HG03457 (cell line): Measurements from ENCODE around the gene KLF11.
"Not testable (repeated sequence)": the region's sequence is repeated elsewhere in the genome, so short reads cannot be mapped to it uniquely, and the experiment has no call there.

Experiments used
- ATAC-seq: cut with Tn5 transposase; IDR thresholded peaks from one replicate; pipeline ENCODE4 v1.9.1; 2021; ENCODE audit warnings: moderate number of reproducible peaks; ENCODE audit not compliant: unreplicated experiment

KLF11 gene

DNA sequence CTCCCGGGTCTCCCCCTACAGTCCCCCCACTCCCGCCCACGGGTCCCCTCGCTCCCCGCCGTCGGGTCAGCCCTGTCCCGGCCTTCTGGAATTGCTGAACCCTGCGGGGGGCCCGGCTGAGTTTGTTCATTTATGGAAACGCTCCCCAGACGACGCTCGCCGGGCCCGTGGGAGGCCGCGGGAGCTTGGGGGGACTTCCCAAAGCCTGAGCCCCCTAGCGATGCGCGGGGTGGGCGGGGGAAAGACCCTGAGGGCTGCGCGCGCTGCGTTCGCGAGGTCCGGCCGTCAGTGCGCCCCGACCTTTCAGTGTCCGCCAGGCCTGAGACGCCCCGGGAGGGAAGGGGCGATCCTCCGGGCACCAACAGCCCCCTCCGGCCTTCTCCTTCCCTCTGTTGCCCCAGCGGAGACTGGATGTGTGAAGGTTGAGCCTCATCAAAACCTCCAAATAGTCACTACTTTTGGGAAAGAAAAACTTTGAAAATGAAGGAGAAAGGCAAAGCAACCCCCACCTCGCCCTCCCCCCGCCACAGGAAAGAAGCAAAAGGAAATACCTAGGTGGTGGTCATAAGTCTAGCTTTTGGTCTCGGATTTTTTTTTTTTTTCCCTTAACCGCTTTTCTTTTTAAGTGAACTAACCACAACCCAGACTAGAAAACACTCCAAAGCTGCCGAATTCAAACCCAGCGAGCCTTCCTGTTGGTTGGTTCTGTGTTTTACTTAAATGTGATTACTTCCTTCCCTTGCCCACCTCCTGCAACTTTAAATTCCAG lies 37.4 kb downstream of the KLF11 start:
- ATAC-seq: no peak

DNA sequence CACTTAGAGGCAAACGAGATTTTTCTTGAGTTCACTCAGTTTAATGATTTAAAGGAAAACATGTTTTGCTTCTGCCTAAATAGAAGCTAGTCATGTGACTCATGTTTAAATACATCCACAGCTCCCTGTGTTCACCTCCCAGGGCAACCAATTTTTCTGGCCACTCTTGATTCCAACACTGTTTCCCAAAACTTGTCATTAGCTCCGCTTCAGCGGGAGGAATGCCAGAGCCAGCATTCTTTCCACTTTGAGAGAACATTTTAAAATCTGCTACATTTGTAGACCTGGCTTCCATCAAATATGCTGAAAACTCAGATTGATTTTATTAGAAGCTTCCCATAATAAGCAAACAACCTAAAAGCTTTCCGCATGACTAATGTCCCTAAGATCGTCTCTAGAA lies 39.7 kb downstream of the KLF11 start:
- ATAC-seq: no peak

DNA sequence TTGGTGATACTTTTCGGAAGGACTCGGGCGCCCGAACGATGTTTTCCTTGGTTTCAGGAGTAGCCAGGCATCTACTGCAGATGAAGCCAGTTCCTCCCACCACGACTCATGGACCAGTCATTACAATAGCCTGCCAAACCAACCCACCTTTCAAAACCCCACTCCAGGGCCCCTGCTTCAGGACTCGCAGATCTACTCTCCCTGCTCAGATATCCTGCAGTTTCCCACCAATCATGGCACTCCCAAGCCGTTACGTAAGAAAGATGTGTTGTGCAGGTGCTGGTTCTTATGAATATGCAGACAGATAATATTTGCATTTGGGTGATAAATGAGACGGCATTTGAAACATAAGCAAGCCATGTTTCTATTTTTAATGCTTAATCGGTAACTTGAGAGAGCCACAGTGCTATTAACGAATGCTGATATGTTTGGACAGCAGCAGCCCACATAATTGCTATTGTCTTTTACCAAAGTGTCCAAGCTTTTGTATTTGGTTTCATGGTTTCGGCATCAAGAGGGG lies 40.4 kb downstream of the KLF11 start:
- no peak for ATAC-seq

DNA sequence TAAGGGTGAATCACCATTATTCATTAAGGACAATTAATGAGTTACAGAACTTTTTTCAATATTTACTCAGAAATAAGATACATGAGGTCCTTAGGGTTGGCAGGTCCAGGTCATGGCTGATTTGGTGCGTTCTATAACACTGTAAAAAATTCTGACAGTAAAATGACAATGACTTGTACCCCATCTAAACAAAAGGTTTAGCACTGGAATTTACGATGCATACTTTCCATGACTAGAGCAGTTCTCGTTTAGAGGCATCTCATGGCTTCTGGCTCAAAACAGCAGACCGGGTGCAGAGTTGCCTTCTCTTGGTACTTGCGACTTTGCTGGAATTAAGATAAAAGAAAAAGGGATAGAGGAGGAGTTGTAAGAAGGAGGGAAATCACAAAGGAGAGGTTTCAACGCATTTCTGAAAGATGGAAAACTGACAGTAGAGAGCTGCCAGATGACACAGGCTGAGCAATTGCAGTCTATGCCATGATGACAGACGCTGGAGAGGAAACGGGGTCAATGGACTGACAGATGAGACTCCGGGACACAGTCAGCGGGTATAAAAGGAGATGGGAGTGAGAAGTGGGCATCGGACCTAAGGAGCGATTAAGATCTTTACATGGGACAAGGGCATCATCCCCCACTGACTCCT lies 41.0 kb downstream of the KLF11 start:
- ATAC-seq: no peak

DNA sequence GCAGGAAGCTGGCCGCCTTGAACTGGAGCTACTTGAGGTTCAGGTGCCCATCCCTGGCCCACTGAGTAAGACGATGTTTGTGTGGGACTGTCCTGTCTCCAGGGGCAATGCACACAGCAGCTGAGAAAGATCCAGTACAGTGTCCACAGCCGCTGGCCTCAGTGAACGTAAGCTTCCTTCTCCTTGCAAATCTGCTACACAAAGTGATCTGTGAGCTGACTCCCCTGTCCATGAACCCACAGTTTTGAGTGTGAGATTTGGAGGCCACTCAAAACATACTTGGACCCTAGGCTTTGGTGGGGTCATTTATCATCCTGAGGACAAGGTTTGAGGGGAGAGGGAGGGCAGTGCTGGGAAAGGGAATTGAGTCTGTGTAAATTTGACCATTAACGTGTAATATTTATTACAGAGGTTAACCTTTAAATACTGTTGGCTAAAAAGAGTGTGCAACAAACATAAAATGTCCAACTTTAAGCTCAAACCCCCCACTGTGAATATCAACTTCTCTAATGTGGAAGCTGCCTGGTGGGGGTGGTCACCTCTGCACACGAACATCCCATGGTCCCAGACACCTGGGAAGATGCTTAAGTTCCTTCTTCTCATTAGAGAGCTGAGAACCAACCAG lies 41.8 kb downstream of the KLF11 start:
- no peak for ATAC-seq

DNA sequence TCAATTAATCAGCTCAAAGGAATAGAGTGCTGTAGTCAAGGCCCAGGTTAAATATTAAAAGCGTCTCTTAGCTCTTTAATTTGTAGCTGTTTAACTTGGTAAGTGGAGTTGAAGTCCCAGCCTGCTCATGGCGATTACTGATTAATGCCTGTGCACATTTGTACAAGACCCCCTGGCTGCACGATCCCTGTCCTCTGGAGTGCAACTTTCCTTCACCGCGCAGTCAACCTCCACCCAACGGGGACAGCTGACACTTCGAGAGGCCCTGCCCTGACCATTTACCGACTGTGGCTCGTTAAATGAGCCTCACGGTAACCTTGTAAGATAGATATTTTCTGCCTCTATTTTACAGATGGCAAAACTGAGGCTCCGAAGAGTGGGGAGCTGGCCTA lies 42.3 kb downstream of the KLF11 start:
- no peak for ATAC-seq

DNA sequence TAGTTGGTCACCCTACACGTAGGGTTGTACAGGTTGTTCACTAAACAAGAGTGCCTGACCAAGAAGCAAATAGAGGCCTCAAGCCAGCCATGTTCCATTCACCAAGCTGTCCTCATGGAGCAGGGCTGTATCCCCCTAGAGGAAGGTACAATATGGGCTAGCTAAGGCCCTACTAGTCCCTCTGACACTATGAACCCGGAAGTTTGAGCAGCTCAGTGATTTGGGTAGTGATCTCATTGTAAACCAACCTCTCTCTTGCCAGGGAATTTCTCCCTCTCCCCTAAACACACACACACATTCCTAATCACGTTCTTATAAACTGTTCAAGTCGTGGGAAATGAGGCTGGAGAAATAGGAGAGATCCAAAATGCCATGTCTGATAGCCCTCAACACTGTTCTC lies 43.6 kb downstream of the KLF11 start:
- ATAC-seq: no peak

DNA sequence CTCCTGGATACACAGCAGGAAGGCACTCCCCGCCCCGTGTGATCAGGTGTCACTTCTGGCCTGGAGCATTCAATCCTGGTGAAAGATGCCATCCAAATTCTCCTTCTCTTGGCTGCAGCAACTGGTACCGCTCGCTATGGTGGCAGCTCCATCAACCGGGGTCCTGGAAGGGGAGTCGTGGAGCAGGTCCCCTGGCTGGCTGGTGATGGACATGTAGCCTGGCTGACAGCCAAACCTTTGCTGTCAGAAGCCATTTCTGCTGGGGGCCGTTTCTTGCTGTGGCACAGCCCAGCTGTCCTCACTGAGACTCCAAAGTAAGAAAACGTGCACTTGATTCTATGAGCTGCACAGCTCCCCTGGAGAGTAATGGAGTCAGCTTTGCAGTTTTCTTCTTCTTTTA lies 44.0 kb downstream of the KLF11 start:
- no peak for ATAC-seq

DNA sequence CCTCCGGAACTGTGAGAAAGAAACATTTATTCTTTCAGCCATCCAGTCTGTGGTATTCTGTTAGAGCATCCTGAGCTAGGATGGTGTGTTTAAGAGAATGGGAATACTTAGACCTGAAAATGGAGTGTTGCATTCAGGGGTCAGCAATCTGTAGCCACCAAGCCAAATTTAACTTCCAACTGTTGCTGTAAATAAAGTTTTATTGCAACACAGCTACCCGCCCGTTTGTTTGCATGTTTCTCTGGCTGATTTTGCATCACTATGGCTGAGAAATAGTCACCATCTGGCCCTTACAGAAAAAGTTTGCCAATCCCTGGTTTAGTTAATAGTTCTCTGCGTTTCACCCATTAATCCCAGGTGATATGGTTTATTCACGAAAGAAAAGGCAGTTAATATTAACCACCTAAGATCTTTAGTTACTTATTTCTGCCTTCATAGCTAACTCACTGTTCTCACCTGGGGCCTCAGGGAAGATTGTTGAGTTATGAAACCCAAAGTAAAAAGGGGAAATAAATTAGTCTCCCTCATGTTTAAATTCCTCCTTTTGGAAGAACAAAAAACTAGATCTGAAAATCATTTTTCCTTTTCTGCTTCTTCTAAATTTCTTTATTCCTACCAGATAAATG lies 46.3 kb downstream of the KLF11 start:
- peak; percentile 48 for ATAC-seq

DNA sequence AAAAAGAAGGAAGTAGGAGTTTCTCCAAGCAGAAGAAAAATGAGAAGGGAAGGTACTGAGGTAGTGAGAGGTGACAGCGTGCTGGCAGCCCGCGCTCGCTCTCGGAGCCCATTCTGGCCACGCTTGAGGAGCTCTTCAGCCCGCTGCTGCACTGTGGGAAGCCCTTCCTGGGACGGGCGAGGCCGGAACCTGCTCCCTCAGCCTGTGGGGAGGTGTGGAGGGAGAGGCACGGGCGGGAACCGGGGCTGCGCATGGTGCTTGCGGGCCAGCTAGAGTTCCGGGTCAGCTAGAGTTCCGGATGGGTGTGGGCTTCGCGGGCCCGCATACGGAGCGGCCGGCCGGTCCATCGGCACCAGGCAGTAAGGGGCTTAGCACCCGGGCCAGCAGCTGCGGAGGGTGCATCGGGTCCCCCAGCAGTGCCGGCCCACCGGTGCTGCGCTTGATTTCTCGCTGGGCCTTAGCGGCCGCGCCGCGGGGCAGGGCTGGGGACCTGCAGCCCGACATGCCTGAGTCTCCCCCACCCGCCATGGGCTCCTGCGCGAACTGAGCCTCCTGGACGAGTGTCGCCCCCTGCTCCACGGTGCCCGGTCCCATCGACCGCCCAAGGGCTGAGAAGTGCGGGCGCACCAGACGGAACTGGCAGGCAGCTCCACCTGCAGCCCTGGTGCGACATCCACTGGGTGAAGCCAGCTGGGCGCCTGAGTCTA lies 48.0 kb downstream of the KLF11 start:
- ATAC-seq: no peak

DNA sequence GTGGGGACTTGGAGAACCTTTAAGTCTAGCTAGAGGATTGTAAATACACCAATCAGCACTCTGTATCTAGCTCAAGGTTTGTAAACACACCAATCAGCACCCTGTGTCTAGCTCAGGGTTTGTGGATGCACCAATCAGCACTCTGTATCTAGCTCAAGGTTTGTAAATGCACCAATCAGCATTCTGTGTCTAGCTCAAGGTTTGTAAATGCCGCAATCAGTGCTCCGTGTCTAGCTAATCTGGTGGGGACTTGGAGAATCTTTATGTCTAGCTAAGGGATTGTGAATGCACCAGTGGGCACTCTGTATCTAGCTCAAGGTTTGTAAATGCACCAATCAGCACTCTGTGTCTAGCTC lies 48.5 kb downstream of the KLF11 start:
- ATAC-seq: not testable (repeated sequence)

DNA sequence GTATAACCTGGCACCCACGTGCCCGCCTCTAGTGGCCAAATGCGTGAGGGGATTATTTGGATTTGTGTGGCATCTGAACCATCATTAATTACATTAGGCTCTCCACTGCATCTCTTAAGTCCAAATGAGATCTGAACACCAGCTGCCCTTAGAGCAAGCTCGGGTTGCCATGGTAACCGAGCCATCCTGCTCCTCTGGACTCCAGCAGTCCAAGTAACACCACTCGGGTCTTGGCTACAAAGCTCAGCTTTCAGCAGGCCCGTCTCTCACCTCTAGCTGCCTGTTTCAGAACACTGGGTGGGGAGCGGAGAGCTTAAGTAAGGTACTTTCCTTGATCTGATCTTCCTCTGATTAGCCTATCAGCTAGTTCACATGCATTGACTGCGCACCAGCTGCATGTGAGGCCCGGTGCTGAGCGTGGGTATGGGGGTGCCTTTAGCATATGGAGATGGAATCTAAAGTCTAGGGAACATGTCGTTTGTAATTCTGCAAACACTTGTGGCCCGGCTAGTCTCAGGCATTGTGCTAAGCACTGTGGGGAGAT lies 51.0 kb downstream of the KLF11 start:
- no peak for ATAC-seq

DNA sequence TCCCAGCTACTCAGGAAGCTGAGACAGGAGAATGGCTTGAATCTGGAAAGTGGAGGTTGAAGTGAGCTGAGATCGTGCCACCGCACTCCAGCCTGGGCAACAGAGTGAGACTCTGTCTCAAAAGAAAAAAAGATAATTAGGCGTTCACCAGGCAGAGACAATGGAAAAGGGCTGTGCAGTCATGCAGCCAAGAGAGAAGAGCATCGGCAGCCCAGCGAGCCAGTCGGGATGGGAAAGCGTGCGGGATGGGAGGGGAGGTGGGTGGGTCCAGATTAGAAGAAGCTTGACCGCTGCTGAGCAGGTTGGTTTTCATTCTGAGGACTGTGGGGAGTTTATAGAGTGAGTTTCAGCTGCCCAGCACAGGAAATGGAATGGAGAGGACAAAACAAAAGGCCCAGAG lies 51.8 kb downstream of the KLF11 start:
- no peak for ATAC-seq

DNA sequence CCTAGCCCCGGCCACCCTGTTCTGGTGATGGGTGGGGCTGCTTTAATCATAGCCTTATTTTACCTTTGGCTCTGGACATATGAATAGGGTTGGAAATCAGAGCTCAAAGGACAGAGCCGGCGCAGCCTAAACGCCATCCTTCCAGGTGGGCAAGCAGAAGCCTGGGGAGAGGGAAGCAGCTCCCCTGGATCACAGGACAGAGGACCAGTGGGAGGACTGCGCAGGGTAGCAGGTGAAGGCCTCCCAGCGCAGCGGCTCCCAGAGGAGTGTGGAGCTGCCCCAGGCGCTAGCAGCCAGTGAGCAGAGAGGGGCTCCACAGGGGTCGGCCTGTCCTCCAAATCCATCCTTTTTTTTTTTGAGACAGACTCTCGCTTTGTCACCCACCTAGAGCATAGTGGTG lies 53.3 kb downstream of the KLF11 start:
- ATAC-seq: no peak

DNA sequence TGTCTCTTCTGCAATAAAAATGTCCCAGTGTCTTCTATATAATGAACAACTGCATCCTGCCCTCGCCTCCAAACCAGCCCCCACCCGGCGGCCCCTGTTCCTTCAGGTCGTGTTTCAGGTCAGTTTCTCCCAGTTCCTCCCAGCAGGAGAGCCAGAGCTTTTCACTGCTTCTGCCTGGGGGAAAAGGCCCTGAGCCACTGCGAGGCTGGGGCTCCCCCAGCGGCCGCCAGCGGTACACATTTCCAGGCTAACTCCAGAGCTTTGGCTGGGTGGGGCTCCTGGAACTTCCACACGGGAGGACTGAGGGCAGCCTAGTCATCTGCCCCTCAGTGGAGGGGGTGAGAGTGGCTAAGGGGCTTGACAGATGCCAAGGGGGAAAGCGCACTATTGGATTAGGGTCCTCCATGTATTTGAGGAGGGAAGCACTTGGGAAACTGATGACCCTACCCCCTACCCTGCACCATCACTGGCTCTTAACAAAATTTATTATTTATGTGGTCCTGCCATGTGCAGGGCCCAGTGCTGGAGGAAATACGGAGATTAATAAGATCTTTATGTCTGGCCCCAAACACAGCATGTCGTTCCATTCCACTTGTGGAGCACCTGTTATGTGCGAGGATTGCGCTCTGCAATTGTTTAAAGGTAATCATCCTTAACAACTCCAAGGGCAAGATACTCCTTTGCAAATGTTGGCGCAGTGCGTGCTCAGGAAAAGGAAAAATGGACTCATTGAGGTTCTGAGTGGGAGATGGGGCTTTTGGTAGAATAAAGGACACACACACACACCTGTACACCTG lies 54.2 kb downstream of the KLF11 start:
- peak; percentile 64 for ATAC-seq

DNA sequence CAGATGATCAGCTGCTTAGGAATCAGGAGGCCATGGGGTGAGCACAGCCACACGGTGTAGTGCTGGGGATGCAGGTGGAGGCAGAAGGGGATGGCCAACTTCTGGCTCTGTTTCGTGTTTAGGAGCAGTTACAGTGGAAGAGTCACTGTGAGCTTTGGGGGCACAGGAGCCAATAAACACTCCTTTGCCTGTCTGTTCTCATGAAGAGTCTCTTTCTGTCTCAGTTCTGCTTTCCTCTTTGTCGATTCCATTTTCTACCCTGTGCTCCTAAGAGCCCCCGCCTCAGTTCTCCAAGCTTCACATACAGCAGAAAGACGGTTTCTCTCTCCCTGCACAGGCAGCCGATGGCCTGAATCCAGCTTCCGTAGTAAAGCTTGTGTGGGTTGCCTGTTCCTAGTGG lies 58.1 kb downstream of the KLF11 start:
- ATAC-seq: no peak

DNA sequence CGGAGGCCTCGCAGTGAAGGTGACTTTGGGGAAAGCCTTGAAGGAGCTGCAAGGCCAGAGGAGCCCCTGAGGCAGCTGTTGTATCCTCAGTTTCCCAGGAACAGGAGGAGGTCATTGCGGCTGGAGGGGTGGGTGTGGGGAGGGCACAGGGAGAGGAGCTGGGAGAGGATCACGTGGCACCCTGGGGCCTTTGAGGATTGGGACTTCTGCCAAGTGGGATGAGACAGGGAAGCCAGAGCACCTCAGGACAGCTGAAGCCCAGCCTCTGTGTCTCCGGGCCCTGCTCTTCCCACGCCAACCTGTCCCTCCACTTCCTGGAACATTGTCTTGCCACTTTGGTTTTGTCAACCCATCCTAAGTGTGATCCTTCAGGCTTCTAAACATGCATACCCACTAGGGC lies 59.8 kb downstream of the KLF11 start:
- no peak for ATAC-seq
